NCI-H2196 treated with DMSO at 0.1 percent for 48 hours (cell line): ENCODE measurements around the gene ANK2.

ENCODE experiments used
- DNase-seq: peaks from one replicate; lab custom pipeline; 2025; ENCODE audit not compliant: unreplicated experiment; lab: John Stamatoyannopoulos, UW

ANK2 gene

DNA sequence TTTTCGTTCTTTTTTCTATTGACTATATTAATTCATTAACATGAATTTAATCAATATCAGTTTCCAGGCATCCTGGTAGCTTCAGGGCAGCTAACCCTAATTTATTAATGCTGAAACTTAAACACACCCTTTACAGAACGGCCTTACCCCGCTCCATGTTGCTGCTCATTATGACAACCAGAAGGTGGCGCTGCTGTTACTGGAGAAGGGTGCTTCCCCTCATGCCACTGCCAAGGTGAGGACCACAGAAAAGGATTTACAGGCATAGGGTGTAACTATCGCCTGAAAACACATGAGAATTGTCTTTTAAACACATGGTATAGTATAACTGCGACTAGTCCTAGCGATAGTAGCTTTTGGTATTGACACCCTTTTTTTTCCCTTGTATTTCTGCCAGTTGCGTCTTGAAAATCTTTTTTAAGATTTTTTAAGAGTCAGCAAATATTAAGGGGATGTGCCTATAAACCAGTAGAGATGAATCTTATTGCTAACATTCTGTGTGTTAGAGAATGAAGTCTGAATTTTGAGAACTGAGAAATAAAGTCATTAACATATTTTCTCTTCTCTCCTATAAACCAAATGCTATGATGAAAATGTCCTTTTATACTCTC lies 229.0 kb downstream of the ANK2 start:
- DNase-seq: no peak

DNA sequence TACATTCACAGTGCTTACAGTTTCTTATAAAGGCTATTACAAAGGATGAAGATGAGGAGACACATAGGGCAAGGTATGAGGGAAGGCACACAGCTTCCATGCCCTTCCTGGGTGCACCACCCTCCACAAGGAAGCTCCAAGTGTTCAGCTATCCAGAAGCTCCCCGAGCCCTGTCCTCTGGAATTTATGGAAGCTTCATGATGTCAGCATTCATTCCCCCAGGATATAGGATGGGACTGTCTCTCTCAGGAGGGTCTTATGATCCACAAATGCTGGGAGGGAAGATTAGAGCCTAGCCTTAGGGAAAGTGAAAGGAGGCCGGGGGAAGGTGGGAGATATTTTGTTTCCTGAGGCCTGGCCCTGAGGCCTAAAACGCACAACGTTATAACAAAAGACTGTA lies 236.0 kb downstream of the ANK2 start:
- no peak for DNase-seq

DNA sequence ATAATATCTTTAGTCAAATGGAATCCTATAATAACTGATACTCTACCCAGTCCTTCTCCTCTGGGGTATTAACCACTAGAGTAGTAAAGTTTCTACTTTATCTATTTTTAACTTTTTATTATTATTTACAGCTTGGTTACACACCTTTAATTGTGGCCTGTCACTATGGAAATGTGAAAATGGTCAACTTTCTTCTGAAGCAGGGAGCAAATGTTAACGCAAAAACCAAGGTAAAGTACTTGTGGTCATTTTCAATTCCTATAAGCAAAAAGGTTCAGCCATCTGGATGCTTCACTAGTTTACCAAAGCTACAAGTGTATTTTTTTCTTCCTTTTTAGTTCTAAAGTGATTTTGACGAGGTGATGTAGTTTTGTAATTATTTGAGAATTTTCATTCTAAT lies 238.8 kb downstream of the ANK2 start:
- no peak for DNase-seq

DNA sequence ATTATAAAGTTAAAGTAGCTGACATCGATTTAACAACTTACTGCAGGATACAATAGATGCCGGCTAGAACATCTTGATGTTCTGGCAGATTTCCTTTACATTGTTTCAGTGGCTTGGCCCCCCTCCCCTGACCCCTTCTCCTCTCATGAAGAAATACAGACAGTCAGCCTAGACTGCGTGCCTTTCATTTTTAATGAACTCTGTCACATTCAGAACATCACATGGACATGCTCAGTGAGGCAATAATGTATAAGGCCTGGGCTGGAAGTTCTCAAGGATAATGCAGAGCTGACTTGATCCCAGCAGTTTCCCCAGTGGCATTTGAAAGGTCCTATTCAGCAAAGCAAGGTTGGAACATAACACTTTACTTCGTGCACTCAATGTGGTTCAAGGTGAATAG lies 239.2 kb downstream of the ANK2 start:
- no peak for DNase-seq

DNA sequence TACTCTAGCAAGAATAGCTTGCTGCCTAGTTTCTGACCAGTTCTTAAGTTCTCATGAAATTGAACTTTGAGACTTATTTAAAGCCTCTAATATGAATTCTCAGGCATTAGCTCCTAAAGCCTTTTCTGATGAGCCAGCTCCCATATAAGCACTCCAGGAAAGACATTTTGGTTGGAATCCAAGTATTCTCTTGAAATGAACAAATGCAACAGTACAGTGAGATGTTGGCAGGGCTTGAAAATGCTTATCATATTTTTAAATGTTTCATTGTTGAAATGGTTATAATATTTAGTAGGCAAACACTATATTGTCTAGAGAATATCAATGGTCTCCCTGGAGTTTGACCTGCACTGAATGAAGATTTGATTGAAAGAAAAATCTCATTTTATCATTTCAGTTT lies 240.3 kb downstream of the ANK2 start:
- DNase-seq: no peak

DNA sequence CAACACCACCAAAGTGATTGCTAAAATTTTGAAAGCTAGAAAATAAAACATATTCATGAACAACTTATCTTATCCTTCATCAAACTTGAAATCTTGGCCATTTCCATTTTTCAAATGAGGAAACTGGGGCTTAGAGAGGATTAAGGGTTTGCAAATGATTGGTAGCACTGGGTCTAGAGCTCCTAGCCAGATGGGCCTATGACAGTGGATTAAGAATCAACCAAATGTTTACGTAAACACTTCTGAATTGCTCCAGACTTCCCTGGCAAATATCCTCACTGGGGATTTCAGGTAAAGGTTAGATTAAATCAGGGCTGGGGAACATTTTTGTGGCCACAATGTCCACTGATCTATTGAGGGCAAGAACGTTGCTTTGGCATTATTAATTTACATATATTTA lies 241.2 kb downstream of the ANK2 start:
- DNase-seq: no peak

DNA sequence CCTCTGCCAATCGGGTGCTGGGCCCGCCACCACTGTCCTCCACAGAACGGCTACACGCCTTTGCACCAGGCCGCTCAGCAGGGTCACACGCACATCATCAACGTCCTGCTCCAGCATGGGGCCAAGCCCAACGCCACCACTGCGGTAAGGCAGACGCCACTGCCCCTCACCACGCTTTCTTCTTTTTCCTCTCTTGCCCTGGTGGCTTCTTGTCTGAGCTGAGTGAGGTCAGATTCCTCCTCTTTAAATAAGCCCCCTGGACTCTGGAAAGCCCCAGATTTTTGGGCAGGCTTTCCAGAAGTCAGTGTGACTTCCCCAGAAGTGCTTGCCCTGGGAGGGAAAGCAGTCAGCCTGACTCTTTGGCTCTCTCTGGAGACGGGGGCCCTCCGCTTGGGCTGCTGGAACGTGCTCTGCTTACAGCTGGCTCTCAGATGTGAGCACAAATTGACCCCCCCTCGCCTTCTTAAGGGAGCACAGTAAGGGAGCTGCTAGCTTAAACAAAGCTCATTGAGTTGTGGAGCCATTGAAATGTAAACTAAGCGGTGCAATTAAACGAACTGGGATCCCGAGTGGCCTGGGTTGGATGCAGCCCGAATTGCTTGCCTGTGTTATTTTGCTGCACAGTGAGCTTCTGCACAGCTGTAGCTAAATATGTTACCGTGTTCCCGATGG lies 243.1 kb downstream of the ANK2 start:
- DNase-seq: no peak

DNA sequence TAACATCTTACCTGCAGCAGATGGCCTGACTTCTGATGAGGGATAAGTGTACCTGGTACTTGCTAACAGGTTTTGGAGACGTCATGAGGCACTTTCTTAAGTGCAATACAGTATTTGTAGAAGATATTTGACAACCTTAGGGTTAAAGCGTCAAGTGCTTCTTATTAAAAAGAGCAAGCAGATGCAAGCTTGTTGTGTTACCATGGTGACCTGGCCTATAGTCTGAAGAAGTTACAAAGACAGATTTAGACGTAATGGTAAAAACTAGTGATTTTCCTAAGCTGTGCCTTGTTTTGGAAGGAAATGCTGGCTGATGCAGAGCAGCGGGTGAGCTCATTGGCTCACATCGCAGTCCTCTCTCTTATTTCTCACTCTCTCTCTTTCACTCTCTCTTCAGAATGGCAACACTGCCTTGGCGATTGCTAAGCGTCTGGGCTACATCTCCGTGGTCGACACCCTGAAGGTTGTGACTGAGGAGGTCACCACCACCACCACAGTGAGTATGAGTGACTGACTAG lies 243.6 kb downstream of the ANK2 start:
- no peak for DNase-seq

DNA sequence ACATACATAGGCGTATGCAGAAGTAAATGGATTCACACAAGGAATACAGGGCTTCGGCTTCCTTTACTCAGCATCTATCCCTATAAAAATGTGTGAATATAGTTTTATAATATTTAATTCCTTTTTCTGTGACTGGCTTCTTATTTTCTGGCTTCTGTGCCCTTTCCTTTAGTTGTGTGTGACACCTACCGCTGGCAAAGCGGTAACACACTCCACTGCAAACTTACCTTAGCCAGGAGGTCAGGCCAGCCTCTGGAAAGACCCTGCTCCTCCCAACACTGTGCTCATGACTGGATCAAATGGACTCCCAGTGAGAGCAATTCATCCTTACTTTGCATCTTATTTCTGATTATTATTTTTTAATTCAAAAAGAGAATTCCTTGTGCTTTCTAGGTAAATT lies 244.2 kb downstream of the ANK2 start:
- DNase-seq: no peak

DNA sequence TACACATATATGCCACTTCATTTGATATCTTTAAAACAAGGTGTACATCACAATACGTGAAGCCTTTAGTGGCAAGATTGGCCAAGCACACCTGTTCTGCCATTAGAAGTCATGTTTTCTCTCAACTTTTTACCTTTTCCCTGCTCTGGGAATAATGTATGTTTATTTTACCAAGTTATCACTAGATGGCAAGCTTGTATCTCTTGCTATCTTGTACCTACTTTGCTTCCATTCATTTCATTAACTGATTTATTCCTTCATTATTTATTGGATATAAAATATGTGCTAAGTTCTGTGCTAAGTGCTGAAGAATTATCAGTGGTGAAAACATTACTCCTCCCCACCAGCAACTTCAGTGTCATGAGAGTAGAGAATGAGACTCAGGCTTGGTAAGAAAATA lies 245.5 kb downstream of the ANK2 start:
- DNase-seq: no peak

DNA sequence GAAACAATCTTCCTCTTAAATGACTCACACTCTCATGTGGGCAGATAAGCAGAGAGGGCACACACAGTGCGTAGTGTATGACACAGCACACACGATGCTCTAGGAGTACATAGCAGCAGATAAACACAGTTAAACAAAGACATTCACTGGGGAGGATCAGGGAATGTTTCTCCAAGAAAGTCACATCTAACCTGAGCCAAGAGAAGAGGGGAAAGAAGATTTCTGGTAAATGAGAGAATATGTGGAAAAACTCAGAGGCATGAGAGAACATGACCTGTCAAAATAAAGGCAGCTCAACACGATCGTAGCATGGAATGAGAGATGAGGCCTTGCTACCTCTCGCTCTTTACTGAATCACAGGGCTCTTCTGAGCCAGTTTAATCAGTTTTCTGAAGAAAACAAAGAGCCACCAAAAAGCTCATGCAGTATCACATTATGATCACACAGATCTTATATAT lies 251.0 kb downstream of the ANK2 start:
- DNase-seq: no peak

DNA sequence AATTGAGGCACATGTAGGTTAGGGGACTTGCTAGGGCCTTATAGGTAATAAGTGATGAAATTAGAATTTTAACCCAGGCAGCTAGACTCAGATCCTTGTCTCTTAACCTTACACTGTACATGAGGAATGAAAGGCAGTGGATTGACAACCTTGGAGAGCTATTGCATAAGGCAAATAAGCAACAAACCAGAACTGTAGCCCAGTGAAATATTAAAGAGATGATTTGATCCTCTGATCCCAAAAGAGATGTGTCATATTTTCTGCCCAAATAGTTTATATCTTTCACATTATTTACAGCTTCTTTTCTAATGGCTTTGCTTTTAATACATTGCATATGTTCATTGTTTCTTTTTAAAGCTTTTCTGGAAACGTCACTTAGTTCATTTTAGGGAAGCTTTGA lies 252.6 kb downstream of the ANK2 start:
- no peak for DNase-seq

DNA sequence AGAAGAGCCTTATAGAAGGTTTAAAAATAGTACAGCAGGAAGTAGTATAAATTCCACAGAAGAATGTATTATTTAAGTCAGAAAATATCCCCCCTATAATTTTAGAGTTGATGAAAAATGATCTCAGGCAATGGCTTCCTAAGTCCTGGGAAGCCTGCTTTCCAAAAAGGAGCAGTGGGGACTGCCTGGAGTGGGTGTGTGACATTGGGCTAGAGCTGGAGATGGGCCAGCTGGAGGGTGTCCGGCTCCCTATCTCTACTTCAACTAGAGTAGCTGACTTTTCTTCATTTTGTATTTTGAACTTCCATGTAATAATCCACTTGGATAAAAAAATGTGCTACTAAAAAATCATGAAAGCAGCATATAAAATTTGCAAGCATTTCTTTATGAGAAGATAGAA lies 253.9 kb downstream of the ANK2 start:
- no peak for DNase-seq

DNA sequence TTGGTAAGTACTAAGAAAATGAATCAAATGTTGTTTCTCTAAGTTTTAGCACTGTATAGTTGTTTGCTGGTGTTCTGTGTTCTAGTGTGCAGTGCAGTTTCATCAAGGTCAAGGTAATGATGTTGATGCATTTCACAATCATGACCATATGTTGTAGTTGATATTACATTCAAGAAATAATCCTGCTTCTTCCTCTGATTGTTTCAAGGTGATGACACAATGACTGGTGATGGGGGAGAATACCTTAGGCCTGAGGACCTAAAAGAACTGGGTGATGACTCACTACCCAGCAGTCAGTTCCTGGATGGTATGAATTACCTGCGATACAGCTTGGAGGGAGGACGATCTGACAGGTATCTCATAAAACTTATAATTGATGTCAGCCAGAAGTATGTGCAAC lies 261.6 kb downstream of the ANK2 start:
- DNase-seq: no peak

DNA sequence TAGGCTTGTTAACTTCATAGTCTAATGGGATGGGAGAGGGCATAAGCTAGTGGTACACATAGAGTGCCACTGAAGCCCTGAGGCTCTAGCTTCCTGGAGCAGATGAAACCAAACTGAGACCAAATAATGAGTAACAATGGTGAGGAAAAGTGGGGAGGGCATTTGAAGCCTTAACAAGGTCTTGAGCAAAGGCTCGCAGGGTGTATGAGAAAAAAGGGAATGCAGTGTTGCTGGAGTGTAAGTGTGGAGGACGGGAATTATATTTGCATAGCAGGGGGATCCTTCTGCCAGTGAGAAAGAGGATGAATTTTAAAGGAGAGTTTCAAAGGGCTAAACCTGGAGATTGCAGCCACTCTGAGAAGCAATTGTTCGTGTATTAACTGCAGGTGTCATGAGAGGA lies 263.1 kb downstream of the ANK2 start:
- no peak for DNase-seq

DNA sequence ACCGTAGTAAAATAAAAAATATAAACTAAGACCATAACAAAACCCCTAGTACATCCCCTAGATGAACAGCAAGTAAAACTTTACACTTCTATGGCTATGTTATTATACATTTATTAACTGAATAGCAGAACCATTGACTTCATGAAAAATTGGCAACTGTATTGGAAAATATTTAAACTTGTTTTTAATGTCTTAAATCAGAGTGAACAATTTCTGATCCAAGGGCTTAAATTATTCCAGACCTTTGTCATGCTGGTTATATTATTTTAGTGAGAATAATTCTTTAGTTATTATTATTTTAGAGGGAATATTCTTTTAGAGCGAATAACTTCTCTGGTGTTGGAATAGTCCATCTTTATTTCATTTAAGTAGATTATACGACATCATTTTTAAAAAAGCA lies 265.0 kb downstream of the ANK2 start:
- no peak for DNase-seq

DNA sequence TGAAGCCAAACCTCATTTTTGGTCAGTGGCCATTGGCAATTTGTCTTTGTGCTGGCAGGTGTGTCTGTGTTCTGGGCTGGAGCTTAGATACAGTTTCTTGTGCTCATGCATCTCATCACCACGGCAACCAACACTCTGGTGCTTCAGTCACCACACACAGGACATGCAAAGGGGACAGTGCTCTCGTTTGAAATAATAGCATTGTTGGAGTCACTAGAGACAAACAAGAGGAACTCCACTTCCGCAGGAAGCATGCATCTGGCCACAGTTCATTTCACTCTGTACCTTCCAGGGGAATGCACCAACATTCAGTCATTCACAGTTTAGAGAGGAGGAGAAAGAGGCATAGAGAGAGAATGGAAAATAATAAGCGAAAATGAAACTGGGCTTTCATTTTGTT lies 267.4 kb downstream of the ANK2 start:
- DNase-seq: no peak

DNA sequence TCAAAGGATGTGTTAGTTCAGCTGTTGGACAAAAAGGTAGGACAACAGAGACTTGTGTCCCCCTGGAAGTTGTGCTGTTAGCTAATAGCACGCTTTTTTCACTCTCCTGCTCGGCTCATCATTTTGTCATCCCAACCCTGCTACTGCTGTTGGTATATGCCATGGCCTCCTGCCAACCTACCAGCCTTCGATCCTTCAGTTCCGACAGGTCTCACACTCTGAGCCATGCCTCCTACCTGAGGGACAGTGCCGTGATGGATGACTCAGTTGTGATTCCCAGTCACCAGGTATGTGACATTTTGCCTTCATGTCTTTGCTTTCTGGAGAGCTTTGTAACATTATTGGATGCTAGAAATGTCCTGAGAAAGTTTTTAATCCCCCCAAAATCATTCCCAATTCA lies 268.1 kb downstream of the ANK2 start:
- no peak for DNase-seq

DNA sequence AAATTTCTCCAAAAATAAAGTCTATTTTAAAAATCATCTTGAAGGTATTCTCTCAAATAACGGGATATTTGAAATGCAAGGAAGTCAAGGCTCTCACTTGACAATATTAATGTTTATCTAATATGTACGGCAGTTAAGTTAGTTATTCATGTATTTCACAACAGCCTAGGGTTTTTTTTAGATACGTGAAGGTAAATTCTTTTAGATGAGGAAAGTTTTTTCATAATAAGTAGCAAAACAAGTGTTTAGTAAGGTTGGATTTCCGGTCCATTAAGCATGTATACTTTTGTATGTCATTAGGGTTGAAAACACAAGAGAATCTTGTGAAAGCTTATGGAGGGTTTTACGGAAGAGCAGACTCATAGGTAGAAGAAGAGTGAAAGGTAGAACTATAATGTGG lies 273.3 kb downstream of the ANK2 start:
- DNase-seq: no peak

DNA sequence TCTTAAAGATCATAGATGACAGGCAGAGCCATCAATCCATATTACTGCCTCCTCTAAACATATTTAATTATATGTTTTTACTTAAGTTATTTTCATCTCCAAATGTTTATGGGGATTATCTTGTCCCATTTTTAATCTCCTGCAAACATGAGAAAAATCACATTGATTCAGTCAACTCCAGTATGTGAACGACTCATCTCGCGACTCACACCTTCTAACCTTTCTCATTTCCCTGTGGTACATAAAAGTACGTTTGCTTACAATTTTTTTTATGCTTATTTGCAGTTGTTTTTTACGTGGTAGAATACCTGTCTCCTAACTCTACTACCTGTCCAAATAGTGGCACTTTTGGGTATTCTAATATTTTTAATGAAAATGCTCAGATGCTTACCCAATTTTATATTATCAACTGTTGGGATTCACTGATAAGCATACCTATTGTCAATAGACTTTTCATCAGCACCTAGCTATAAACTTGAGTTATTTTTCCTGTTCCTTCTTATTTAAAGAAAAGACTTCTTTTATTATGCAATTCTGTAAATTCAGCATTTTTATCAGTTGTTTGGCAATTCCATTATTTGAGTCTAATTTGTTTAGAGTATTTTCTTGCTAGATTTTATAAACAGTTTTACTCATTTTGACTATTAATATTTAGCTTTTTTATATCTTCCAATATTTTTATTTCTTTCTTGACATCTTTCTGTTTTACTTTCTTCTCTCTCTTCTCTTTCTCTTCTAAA lies 276.6 kb downstream of the ANK2 start:
- DNase-seq: no peak

DNA sequence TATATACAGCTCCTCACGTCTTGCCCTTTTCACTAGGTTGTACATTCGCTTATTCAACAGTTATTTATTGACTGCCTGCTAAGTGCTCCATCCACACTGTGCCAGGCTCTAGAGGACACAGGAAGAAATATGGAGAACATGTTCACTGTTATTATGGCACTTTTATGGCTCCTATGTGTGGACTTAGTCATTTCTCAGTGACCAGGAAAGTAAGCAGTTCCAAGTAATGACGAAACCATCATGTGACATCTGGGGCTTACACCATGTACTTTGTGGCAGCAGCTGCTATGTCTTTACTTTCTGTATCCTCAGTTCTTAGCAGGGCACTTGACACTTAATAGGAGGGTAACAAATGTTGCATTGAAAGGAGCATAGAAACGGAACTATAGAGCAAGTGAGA lies 278.0 kb downstream of the ANK2 start:
- no peak for DNase-seq

DNA sequence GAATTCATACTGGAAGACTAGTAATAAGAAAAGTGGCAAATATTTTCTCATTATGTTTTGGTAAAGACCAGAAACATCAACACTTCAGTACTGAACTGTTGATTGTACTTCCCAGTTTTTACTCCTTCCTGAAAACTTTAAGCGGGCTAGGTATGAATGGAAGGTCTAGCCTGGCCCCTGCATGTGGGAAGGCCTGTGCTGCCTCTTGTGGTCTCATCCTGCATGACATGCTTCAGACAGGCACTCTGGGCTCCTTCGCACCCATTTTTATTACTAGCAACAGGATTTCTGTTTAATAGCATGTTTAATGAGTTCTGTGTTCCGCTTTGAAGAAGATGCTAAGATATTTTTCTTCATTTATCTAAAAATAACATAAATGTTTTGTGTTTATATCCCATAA lies 279.1 kb downstream of the ANK2 start:
- no peak for DNase-seq
